Activated CD4-positive, alpha-beta T cell treated with anti-CD3 and anti-CD28 coated beads, Interleukin-2, amount 50 U/mL, for 48 hours (primary cell): ENCODE results near the gene POR.
A peak's percentile ranks its signal among the peaks of the same experiment; 100 is the strongest.

Experiments
- DNase-seq, 2 experiments: peaks; one replicate each; pipeline ENCODE4 v3.0.0-alpha.2; 2020

Gene POR

DNA sequence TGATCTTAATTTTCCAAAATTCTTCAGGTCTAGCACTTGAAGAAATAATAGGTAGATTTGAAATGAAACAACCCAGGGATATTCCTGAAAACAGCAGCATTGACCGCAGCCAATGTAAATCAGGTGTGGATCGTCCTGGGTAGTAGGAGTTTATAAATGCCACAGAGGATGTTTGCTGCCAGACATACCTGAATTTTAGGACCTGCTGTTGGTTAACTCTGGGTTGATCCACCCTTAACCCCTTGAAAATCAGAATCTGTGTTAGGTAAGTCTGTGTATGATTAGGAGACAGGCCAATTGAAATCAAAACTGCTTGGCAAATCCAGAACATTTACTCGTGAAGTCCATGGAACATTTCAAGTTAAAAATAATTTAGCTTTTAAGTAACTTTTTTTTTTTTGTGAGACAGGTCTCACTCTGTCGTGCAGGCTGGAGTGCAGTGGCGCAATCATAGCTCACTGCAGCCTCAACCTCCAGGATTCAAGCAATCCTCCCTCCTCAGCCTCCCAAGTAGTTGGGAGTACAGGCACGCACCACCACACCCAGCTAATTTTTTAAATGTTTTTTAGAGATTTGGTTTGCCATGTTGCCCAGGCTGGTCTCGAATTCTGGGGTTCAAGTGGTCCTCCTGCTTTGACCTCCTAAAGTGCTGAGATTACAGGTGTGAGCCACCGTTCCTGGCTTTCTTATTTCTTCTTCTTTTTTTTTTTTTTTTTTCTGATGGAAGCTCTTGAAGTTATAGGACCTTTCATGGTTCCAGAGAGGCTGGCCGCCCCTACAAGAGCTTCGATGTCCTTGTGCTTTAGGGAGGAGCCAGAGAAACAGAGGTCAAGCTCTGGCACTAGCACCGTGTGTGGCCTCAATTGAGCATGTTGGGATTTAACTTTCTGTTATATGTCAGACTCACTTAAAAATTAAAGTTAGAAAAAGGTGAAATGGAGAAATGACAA is 2.0 kb downstream of the POR start:
- DNase-seq = no peak

DNA sequence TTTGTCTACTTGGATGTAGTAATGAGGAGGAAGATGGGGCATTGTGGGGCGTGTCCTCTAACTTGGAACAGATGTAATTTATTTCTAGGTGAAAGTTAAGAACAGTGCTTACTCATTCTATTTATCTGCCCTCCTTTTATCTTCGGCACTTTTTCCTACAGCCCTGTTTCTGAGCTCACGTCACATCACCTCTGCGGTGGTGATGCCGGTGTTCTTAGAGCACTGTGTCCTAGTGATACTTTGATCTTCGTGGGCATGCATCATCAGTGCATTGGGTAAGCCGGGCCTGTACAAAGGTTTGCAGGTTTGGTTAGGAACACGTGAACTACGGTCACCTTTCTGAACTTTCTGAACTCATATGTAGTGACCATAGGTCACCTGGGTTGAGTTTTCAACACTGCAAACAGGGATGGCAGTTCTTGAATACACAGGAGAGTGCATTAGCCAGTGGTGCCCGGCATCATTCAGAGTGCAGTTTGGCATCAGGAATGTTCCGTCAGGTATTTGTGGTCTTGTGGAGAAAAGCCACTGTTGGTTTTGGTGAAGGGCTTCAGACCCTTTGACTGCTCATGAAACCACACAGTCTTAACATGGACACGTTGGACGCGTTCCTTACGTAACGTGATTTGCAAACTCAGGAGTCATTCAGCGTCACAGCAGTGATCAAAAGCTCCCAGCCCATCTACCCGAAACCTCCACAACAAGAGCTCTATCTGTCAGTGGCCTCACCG is 5.6 kb downstream of the POR start:
- DNase-seq = peak; percentile 27 to 43

- DNase-seq = no peak
Observed at GRCh38 chr7:75921479-75921878, 6.5 kb downstream of the POR start.

GRCh38 chr7:75922966-75923603 is 8.1 kb downstream of the POR start:
- no peak for DNase-seq

DNA sequence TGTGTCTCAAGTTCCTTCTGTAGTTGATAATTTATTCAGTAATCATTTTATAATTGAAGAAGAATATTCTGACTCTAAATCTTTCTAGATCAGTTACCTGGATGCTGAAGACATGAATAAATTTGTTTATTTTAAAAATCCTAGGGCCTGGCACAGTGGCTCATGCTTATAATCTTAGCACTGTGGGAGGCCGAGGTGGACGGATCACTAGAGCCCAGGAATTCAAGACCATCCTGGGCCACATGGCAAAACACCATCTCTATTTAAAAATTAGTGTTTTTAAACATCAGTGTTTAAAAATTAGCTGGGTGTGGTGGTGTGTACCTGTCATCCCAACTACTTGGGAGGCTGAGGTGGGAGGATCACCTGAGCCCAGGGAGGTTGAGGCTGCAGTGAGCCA is 9.3 kb downstream of the POR start:
- no peak for DNase-seq

- no peak for DNase-seq
Observed at GRCh38 chr7:75924889-75925288, 9.9 kb downstream of the POR start.

- no peak for DNase-seq
Observed at GRCh38 chr7:75925717-75926435, 10.9 kb downstream of the POR start.

DNA sequence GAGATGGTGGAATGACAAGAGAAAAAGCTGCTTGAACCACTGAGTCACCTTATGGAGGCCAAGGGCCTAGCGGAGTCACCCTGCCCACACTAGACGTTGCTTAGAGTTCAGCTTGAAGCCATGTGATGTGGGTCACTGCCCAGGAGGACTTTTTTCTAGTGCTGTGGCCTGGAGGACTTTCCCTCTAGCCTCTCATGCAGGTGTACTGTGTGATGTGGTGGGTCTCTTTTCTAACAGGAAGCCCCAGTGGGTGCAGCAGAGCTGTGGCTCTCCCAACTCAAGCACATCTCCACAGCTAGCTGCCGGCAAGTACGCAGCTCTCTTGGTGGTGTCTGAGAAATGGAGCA is 13.6 kb downstream of the POR start:
- DNase-seq = peak in 1 of 2 experiments; percentile 14

DNA sequence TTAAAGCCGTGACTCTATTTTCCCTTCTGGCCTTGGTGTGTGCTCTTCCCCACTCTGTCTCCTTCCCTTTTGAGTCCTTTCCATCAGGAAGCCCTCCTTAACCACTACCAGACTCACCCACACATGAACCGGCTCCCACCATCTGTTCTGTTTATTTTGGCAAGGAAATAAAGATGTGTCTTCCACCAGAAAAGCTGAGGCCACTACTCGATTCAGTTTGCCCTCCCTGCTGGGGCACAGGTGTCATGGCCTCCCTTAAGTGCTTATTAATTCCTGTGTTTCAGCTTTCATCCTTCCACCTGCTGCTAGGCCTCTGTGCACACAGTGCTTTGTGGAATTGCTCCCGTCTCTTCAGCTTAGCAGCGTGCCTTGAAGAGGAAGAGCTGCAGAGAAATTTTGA is 16.7 kb downstream of the POR start:
- DNase-seq = no peak

DNA sequence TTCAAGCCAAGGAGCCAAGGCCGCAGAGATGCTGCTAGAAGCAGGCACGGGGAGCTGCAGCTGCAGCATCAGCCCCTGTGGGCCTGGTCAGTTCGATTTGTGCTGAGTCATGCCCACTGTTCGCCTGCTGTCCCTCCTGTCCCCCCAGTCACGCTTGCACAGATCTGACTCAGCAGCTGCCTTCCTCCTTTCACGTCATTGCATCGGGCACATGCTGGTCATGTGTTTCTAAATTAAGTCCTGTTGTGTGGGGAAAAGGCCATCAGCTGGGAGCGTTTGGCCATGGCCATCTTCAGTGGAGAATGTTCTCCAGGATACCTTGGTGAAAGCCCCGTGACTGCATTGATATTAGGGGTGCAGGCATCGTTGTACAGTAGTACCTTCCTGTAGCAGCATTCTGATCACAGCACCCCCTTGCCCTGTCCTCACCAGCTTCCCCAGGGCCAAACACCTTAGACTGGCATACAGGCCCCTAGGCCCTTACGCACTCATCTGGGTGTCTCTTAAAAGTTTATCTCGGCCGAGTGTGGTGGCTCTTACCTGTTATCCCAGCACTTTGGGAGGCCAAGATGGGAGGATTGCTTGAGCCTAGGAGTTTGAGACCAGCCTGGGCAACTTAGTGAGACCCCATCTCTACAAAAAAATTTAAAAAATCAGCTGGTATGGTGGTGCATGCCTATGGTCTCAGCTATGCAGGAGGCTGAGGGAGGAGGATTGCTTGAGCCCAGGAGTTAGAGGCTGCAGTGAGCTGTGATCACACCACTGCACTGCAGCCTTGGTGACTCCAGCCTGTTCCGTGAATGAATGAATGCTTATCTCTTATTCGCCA is 23.2 kb downstream of the POR start:
- DNase-seq = no peak

GRCh38 chr7:75938921-75939320 is 24.0 kb downstream of the POR start:
- no peak for DNase-seq

- no peak for DNase-seq
Observed at GRCh38 chr7:75943864-75944263, 28.9 kb downstream of the POR start.

GRCh38 chr7:75944507-75944906 is 29.6 kb downstream of the POR start:
- DNase-seq = no peak

- DNase-seq = no peak
Observed at GRCh38 chr7:75945297-75946168, 30.6 kb downstream of the POR start.

DNA sequence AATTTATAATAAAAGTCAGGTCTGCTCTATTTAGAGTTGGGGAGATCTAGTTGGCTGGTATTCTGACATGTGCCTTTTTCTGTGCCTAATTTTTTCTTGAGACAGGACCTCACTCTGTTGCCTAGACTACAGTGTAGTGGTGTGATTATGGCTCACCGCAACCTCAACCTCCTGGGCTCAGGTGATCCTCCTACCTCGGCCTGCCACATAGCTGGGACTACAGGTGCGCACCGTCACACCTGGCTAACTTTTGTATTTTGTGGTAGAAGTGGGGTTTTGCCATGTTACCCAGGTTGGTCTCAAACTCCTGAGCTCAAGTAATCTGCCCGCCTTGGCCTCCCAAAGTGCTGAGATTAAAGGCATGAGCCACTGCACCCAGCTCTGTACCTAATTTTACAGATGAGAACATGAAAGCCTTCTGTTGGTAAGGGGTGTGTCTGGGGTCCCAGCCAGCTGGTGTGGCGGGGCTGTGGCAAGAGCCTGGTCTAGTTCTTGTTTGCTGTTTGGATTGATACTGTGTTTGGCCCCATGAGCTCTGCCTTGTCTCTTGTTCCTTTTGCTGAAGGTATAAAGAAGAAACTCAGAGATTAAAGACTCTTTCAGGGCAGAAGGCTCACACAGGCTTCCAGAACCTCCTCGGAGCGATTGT is 31.4 kb downstream of the POR start:
- DNase-seq = no peak

DNA sequence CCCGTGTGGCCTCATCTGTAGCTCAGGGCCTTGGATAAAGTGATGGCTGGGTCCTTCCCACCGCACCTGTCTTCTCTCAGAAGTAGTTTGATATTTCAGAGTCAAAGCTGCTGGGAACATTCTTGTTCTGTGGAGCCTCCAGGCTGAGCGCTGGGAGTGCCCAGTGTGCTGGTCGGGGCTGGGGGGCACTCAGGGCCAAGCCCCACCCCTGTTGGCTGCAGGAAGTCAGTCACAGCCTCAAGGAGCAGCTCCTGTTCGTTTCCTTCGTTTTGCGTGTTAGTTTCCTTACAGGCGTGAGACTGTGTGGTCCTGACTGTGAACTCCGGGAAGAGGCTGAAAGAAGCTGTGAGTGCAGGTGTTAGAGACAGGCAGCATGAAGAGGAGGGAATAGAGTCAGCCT is 33.2 kb downstream of the POR start:
- DNase-seq = no peak

GRCh38 chr7:75950111-75950681 is 35.2 kb downstream of the POR start:
- DNase-seq = no peak

DNA sequence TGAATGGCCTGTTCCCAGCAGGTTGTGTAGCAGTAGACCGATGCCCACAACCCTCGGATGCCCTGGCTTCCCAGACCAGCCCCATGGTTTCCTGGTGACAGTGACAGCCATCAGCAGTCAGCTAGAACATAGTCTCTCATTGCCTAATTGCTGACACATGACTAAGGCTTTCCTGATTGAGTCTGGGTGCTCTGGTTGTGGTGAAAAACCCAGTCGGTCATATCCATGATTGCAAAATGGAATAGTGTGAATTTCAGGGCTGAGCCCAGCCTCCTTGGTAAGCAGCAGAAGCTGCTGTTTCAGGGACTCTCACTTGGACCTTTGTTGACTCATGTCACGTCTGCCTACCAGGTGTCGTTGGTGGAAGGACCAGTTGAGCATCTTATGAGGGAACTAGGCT is 36.6 kb downstream of the POR start:
- DNase-seq = no peak

DNA sequence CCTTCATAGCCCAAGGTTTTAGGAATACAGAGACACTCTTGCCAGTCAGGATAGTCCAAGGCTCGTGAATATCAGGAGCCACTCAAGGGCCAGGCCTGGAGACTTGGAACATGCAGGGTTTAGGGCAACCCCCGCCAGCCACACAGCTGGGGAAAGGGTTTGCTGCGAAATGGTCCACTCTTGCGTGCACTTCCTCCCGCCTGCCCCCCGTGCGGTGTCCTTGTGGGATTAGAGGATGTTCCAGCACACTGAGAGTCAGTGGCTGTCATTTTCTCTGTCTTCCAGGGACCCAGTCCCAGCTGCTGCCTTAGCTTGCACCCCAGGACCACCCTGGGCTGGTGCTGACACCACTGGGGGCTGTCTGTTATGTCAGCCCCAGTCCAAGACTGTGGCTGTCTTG is 38.5 kb downstream of the POR start:
- DNase-seq = no peak

DNA sequence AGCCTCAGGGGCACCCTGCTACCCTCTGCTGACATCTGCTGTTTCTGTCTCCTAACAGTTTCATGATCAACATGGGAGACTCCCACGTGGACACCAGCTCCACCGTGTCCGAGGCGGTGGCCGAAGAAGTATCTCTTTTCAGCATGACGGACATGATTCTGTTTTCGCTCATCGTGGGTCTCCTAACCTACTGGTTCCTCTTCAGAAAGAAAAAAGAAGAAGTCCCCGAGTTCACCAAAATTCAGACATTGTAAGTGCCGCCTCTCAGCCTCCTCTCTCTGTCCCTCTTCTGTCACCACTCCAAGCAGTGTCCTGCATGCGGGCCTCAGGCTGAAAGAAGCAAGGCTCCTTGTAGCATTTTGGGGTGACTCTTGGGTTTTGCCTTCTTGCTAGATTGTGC is 39.0 kb downstream of the POR start:
- no peak for DNase-seq
